Endometrial microvascular endothelial cells (primary cell): ENCODE results near the gene BBIP1. TPM values are rescaled to one million over a fixed set of nuclear protein-coding genes. Genes with fewer than 3 reads are reported as not detected.

ENCODE experiments used
- in situ Hi-C: cut with HindIII; loops from 2 replicates; pipeline ENCODE4 v1.10.0; 2017; ENCODE audit warnings: low sequenced_read_pairs, low pct_unique_long_range_greater_than_20kb; ENCODE audit errors: inconsistent ontology term
- total RNA-seq: library from RNA; depleted of rRNA; stranded (reverse); fragments of >200 nt; gene quantifications from one replicate; pipeline ENCODE4 v1.2.3, GENCODE V29; 2015; ENCODE audit errors: inconsistent ontology term

The BBIP1 gene
- total RNA-seq, 1 donor from 2014 or later = 21.4 TPM

GRCh38 chr10:110893559-110894179 is 25.3 kb downstream of the BBIP1 start:
- in situ Hi-C loops = no loop called here

DNA sequence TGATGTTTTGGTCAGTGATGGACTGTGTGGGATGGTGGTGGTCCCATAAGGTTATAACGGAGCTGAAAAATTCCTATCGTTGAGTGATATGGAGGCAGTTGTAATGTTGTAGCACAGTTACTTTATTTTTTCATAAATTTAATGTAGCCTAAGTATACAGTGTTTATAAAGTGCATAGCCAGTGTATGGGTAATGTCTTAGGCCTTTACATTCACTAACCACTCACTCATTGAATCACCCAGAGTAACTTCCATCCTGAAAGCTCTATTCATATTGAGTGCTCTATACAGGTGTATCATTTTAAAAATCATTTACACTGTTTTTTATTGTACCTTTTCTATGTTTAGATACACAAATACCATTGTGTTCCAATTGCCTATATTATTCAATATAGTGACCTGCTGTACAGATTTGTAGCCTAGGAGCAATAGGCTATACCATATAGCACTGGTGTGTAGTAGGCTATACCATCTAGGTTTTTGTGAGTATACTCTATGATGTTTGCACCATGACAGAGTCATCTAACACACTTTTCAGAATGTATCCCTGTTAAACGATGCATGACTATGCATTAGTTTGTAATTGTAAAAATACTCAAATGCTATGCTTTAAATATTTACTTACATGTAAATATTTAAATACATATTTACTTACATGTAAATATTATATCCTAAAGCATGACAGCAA is 26.2 kb downstream of the BBIP1 start:
- in situ Hi-C loops = no loop called here

DNA sequence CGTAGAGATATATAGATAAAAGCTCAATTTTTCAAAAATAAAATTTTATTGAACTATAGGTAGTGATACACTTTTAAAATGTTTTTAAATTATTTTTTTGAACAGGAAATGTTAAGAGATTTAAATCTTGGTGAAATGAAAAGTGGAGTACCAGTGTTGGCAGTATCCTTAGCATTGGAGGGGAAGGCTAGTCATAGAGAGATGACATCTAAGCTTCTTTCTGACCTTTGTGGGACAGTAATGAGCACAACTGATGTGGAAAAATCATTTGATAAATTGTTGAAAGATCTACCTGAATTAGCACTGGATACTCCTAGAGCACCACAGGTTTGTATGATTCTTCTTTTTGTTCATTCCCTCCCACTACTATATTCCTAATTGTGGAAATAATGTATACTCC is 31.4 kb downstream of the BBIP1 start:
- in situ Hi-C loops = no loop called here

GRCh38 chr10:110885932-110886674 is 32.9 kb downstream of the BBIP1 start:
- in situ Hi-C loops = no loop called here

DNA sequence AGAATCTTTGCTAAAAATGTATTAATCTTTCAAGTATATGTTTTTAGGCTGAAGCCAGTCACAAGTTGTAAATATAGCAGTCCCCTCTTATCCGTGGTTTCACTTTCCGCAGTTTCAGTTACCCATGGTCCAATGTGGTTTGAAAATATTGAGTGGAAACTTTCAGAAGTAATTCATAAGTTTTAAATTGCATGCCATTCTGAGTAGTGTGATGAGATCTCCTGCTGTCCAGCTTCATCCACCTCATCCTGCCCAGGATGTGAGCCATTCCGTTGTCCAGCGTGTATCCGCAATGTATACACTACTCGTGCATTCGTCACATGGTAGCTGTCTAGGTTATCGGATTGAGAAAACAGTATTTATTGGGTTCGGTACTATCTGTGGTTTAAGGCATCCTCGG is 35.1 kb downstream of the BBIP1 start:
- in situ Hi-C loops = no loop called here

GRCh38 chr10:110881905-110882304 is 37.1 kb downstream of the BBIP1 start:
- in situ Hi-C loops = no loop called here

GRCh38 chr10:110881247-110881646 is 37.7 kb downstream of the BBIP1 start:
- in situ Hi-C loops = no loop called here

DNA sequence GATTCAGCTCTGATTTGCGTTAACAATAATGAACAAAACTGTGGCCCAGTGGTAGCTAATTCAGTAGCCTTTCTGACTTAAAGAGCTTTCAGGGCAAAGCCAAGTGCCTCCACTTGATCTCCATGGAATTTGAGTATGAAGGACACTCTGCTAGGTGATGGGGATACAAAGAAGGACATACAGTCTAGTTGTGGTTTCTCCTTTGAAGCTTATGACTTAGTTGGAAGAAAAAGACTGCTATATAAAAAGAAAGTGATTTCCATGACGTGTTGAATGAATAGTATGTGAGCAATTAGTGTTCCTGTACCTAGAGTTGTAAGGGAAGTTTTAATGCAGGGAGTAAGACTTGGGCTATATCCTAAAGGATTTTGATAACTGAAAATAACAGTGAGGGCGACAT is 39.0 kb downstream of the BBIP1 start:
- in situ Hi-C loops = no loop called here

DNA sequence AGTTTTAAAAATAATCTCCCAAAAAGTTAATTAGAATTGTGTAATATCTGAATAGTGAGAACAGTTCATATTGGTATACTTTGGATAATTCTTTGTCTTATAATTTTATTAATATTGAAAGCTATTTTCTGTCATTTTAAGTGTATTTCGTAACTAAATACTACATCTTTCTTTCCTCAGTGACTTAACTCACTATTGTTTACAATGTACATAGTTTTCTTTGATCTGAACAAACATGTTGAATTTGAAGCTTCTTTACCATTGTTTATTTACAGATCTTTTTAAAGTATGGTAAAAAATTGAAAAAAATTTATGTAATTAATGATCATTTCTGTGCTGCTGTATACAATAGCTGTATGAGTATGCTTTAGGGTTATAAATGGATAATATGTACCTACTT is 42.2 kb downstream of the BBIP1 start:
- in situ Hi-C loops = no loop called here

- in situ Hi-C loops = no loop called here
Measured at GRCh38 chr10:110876000-110876399, 43.0 kb downstream of the BBIP1 start.

DNA sequence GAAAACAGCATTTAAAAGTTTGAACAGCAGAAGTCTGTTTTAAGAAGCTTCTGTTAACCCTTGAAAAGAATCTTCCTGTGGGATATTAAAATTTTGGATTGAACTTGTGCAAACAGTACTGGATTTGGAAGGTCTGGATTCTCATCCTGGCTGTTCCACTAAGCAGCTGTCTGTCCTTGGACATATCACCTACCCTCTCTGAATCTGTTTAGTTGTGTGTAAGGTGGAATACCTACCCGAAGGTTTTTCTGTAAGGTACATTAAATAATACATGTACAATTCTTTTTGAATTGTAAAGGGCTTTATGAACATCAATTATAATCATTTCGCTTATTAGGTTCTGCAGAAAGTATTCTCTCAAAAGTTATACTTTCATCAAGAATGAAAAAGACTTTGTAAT is 45.0 kb downstream of the BBIP1 start:
- in situ Hi-C loops = loop anchor here (25.0 kb wide), 1 partner anchor 137 kb away; no protein-coding TSS in a partner anchor

- in situ Hi-C loops = loop anchor here (25.0 kb wide), 1 partner anchor 136 kb away; no protein-coding TSS in a partner anchor
Measured at GRCh38 chr10:110872984-110873923, 45.7 kb downstream of the BBIP1 start.

GRCh38 chr10:110872145-110872983 is 46.6 kb downstream of the BBIP1 start:
- in situ Hi-C loops = loop anchor here (25.0 kb wide), 1 partner anchor 135 kb away; no protein-coding TSS in a partner anchor

DNA sequence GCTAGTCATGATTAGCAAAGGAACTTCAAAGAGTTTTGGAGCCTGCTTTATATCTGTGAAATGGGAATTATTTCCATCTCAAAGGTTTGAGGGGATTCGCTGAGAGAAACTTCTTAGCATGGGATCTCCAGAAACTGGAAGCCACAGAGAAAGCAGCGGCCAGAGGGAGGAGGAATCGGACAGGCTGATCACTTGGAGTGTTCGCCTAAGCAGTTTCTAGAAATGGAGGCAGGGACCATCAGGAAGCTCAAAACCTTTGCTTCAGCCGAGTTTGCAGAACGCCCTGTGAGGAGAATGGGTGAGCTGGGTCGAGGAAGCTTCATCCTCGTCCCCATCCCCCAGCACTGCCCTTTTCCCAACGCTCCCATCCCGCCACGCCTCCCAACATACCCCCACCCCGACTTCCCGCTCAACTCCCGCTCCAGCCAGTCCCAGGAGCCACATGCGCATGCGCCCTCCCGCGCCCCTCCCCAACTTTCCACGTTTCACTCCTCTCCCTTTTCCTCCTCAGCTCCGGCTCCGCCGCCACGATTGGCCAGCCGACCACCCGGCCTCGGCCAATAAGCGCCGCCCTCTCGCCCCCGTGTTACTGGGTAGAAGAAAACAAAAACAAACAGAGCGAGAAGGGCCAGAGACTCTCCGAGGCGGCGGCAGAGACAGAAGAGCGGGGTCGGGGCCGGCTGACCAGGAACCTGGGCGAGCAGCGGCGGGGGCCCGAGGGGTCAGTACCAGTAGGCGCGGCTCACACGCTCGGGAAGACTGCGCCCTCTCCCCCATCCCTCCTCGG is 47.5 kb downstream of the BBIP1 start, which contains the start of gene PDCD4:
Gene PDCD4, plus strand, starts transcription at position 631 of the 787 bp plus-strand sequence. CDS start 4,100 bp downstream, outside the sequence.
- in situ Hi-C loops = loop anchor here (25.0 kb wide), 1 partner anchor 134 kb away; no protein-coding TSS in a partner anchor

DNA sequence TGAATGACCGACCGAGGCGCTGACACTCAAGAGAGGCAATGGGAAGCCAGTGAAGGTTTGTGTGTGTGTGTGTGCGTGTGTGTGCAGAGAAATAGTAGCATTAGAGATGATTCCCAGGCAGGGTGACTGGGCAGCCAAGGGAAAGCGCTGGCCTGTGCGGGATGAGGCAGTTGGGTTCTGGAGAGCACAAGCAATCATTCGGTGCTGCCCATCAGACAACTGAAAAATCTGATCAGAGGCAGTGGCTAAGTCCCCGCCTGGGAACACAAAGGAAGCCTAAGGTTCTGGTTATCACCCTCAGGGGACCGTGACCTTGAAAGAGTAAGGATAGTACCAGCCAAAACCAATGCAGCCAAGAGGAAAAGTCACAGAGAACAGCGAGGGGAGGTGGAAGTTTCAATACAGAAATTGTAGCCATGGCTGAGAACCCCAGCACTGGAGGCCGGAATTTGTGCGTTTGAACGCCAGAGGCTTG is 48.1 kb downstream of the BBIP1 start:
- in situ Hi-C loops = loop anchor here (25.0 kb wide), 1 partner anchor 134 kb away; no protein-coding TSS in a partner anchor

DNA sequence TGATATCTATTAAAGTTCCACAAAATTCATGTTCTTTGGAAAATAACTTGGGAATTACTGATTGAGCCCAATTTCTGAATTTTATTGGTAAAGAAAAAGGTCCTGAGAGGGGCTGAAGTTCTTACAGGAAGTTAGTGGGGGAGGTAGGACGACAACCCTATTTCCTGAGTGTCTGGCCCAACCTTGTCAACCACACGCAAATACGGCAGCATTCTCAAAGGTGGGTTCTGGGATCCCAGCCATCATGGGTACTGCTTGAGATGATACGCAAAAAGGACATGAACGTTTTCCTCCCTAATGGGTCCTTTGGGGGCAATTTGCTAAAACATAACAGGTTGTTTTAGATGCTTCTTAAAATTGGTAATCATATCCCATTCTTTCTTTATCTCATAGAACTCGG is 50.0 kb downstream of the BBIP1 start:
- in situ Hi-C loops = loop anchor here (25.0 kb wide), 1 partner anchor 132 kb away; no protein-coding TSS in a partner anchor
